ENCODE measurements around the gene PTPRM. TPM values are rescaled to one million over a fixed set of nuclear protein-coding genes. Genes with fewer than 3 reads are reported as not detected.

PTPRM gene
- polyA plus RNA-seq, 2 of the 4 experiments (the other 2 are of a cell fraction): 44.5 to 199 TPM

DNA sequence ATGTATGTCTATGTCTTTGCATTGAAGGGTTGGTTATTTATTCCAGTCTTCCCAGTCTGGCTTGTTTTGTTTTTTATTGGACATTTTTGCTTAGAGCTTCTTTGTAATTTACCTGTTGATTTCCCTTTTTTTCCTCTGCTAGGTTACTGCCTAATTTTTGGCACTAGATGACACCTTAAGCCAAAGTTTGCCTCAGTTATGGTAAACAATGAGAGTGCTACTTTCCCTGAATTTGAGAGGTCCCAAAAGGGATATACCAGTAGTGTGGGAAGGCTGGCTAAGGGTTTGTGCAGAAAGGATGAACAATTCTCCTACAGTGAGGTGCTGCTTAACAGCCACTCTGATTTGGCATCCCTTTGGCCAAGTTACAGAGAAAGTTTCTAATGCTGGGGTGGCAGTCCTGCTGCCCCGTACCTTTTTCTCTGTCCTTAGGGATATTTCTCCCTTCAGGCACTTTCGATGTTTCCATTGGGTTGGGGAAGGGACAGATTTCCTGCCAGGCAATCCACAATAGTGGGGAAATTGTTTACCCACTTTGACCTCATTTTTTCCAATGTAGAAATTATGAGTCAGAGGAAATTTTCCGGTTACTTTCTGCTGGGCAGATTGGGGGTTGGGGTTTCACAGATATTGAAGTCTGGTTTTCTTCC is 354.9 kb downstream of the PTPRM start (continued):
- TF ChIP-seq, protein P1, sequence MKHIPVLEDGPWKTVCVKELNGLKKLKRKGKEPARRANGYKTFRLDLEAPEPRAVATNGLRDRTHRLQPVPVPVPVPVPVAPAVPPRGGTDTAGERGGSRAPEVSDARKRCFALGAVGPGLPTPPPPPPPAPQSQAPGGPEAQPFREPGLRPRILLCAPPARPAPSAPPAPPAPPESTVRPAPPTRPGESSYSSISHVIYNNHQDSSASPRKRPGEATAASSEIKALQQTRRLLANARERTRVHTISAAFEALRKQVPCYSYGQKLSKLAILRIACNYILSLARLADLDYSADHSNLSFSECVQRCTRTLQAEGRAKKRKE (CRISPR knock-in tag; IDR thresholded peaks at IDR 0.05; ENCODE audit: low read depth): no peak
- TF ChIP-seq GATA3 (IDR thresholded peaks at IDR 0.05; ENCODE audit: borderline replicate concordance): peak; percentile 91
- TF ChIP-seq RFX5 (IDR thresholded peaks at IDR 0.05): no peak
- TF ChIP-seq TFCP2L1 (CRISPR knock-in tag; IDR thresholded peaks at IDR 0.05): no peak
- peak; percentile 92 for TF ChIP-seq JUNB (IDR thresholded peaks at IDR 0.05)
- no peak for TF ChIP-seq RCOR1 (IDR thresholded peaks at IDR 0.05; ENCODE audit: low read depth, low read length)
- TF ChIP-seq, protein P2, sequence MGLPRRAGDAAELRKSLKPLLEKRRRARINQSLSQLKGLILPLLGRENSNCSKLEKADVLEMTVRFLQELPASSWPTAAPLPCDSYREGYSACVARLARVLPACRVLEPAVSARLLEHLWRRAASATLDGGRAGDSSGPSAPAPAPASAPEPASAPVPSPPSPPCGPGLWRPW (IDR thresholded peaks at IDR 0.05): peak; percentile 57; the same call in 1 of the 2 replicates
- no peak for TF ChIP-seq TP53 (CRISPR knock-in tag; IDR thresholded peaks at IDR 0.05)
- TF ChIP-seq HOXB5 (CRISPR knock-in tag; IDR thresholded peaks at IDR 0.05): no peak
- TF ChIP-seq RARB (CRISPR knock-in tag; IDR thresholded peaks at IDR 0.05): peak; percentile 73; the same call in 1 of the 2 replicates
- TF ChIP-seq, protein P3, sequence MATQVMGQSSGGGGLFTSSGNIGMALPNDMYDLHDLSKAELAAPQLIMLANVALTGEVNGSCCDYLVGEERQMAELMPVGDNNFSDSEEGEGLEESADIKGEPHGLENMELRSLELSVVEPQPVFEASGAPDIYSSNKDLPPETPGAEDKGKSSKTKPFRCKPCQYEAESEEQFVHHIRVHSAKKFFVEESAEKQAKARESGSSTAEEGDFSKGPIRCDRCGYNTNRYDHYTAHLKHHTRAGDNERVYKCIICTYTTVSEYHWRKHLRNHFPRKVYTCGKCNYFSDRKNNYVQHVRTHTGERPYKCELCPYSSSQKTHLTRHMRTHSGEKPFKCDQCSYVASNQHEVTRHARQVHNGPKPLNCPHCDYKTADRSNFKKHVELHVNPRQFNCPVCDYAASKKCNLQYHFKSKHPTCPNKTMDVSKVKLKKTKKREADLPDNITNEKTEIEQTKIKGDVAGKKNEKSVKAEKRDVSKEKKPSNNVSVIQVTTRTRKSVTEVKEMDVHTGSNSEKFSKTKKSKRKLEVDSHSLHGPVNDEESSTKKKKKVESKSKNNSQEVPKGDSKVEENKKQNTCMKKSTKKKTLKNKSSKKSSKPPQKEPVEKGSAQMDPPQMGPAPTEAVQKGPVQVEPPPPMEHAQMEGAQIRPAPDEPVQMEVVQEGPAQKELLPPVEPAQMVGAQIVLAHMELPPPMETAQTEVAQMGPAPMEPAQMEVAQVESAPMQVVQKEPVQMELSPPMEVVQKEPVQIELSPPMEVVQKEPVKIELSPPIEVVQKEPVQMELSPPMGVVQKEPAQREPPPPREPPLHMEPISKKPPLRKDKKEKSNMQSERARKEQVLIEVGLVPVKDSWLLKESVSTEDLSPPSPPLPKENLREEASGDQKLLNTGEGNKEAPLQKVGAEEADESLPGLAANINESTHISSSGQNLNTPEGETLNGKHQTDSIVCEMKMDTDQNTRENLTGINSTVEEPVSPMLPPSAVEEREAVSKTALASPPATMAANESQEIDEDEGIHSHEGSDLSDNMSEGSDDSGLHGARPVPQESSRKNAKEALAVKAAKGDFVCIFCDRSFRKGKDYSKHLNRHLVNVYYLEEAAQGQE (IDR thresholded peaks at IDR 0.05): no peak
- no peak for TF ChIP-seq KDM1A (IDR thresholded peaks at IDR 0.05; ENCODE audit: low read depth)
- peak; percentile 44; the same call in 2 of the 3 replicates for TF ChIP-seq SMC3 (IDR thresholded peaks at IDR 0.05)
- TF ChIP-seq HOXB13 (CRISPR knock-in tag; IDR thresholded peaks at IDR 0.05; ENCODE audit: low read depth): 0 out of 2 replicates have a peak, but pooled peaks have one; percentile 76
- no peak for TF ChIP-seq NR3C1 (IDR thresholded peaks at IDR 0.05)
- TF ChIP-seq FOXS1 (CRISPR knock-in tag; IDR thresholded peaks at IDR 0.05): no peak
- no peak for TF ChIP-seq EHMT2 (IDR thresholded peaks at IDR 0.05; ENCODE audit: low read depth)
- peak; percentile 83 to 94 for TF ChIP-seq JUN (IDR thresholded peaks at IDR 0.05)
- TF ChIP-seq SREBF2 (IDR thresholded peaks at IDR 0.05): no peak
- no peak for TF ChIP-seq KDM5A (IDR thresholded peaks at IDR 0.05)
- TF ChIP-seq, protein P4, sequence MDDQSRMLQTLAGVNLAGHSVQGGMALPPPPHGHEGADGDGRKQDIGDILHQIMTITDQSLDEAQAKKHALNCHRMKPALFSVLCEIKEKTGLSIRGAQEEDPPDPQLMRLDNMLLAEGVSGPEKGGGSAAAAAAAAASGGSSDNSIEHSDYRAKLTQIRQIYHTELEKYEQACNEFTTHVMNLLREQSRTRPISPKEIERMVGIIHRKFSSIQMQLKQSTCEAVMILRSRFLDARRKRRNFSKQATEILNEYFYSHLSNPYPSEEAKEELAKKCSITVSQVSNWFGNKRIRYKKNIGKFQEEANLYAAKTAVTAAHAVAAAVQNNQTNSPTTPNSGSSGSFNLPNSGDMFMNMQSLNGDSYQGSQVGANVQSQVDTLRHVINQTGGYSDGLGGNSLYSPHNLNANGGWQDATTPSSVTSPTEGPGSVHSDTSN (IDR thresholded peaks at IDR 0.05): no peak
- TF ChIP-seq FOSB (CRISPR knock-in tag; IDR thresholded peaks at IDR 0.05): 0 out of 2 replicates have a peak, but pooled peaks have one; percentile 55
- no peak for TF ChIP-seq ZFP36 (IDR thresholded peaks at IDR 0.05; ENCODE audit: borderline replicate concordance, partially characterized antibody)
- TF ChIP-seq ESRRA (IDR thresholded peaks at IDR 0.05; ENCODE audit: borderline replicate concordance, low read length): no peak
- TF ChIP-seq PHF8 (IDR thresholded peaks at IDR 0.05; ENCODE audit: borderline replicate concordance, low read depth): no peak
- 0 out of 2 replicates have a peak, but pooled peaks have one; percentile 42 for TF ChIP-seq HOXA7 (CRISPR knock-in tag; IDR thresholded peaks at IDR 0.05)
- no peak for TF ChIP-seq NPAS2 (CRISPR knock-in tag; IDR thresholded peaks at IDR 0.05; ENCODE audit: borderline replicate concordance)
- TF ChIP-seq, protein P5, sequence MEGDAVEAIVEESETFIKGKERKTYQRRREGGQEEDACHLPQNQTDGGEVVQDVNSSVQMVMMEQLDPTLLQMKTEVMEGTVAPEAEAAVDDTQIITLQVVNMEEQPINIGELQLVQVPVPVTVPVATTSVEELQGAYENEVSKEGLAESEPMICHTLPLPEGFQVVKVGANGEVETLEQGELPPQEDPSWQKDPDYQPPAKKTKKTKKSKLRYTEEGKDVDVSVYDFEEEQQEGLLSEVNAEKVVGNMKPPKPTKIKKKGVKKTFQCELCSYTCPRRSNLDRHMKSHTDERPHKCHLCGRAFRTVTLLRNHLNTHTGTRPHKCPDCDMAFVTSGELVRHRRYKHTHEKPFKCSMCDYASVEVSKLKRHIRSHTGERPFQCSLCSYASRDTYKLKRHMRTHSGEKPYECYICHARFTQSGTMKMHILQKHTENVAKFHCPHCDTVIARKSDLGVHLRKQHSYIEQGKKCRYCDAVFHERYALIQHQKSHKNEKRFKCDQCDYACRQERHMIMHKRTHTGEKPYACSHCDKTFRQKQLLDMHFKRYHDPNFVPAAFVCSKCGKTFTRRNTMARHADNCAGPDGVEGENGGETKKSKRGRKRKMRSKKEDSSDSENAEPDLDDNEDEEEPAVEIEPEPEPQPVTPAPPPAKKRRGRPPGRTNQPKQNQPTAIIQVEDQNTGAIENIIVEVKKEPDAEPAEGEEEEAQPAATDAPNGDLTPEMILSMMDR (IDR thresholded peaks at IDR 0.05): no peak
- TF ChIP-seq EHF (CRISPR knock-in tag; IDR thresholded peaks at IDR 0.05): 0 out of 2 replicates have a peak, but pooled peaks have one; percentile 58
- TF ChIP-seq RAD21 (conservative IDR thresholded peaks at IDR 0.05 in 1 of 2, IDR thresholded peaks at IDR 0.05 in 1 of 2): peak; percentile 37 to 58
- TF ChIP-seq POLR2A (IDR thresholded peaks at IDR 0.05; ENCODE audit: low read length): no peak
- TF ChIP-seq CHD4 (IDR thresholded peaks at IDR 0.05; ENCODE audit: borderline replicate concordance): no peak; the same call in 1 of the 2 replicates
- peak; percentile 75 for TF ChIP-seq FOSL2 (IDR thresholded peaks at IDR 0.05)
- peak; percentile 96 for TF ChIP-seq FOSL2 (CRISPR knock-in tag; IDR thresholded peaks at IDR 0.05)
- TF ChIP-seq ZC3H11A (IDR thresholded peaks at IDR 0.05): no peak
- no peak for TF ChIP-seq POLR2AphosphoS2 (conservative IDR thresholded peaks at IDR 0.05; ENCODE audit: low read length)
- TF ChIP-seq CBX8 (IDR thresholded peaks at IDR 0.05): no peak
